T-helper 1 cell treated with Interleukin-12 subunit alpha and Interleukin-12 subunit beta and Interleukin-4 antibody, amounts not matched to agents 30 ng/mL and 1 ng/mL, for 36 hours (primary cell): ENCODE results near the gene CARTPT. TPM values are rescaled to one million over a fixed set of nuclear protein-coding genes. Genes with fewer than 3 reads are reported as not detected.

ENCODE experiments used
- intact Hi-C: fragments of 100-400 bp; cut with micrococcal nuclease; formaldehyde crosslinking; loops from one replicate; pipeline ENCODE4 v1.15.1; 2024
- total RNA-seq: library from RNA; stranded (reverse); gene quantifications from 2 replicates; pipeline ENCODE4 v1.2.3, GENCODE V29; 2022

CARTPT gene
- not detected in 2 replicates for total RNA-seq

GRCh38 chr5:71719063-71719964 is at the start of gene CARTPT:
TSS of gene CARTPT (plus strand) at chr5:71719275. CDS start at chr5:71719294, 19 bp downstream.
- intact Hi-C loops = no loop called here

- intact Hi-C loops = no loop called here
Measured at GRCh38 chr5:71677977-71678376, 41.1 kb upstream of the CARTPT start.

- intact Hi-C loops = no loop called here
Measured at GRCh38 chr5:71679714-71680113, 39.4 kb upstream of the CARTPT start.

GRCh38 chr5:71680510-71680909 is 38.6 kb upstream of the CARTPT start:
- intact Hi-C loops = no loop called here

- intact Hi-C loops = no loop called here
Measured at GRCh38 chr5:71681296-71681695, 37.8 kb upstream of the CARTPT start.

GRCh38 chr5:71684309-71684708 is 34.8 kb upstream of the CARTPT start:
- intact Hi-C loops = no loop called here

- intact Hi-C loops = no loop called here
Measured at GRCh38 chr5:71693828-71694427, 25.1 kb upstream of the CARTPT start.

GRCh38 chr5:71695071-71695470 is 24.0 kb upstream of the CARTPT start:
- intact Hi-C loops = no loop called here

- intact Hi-C loops = no loop called here
Measured at GRCh38 chr5:71695595-71695994, 23.5 kb upstream of the CARTPT start.

- intact Hi-C loops = no loop called here
Measured at GRCh38 chr5:71697967-71698366, 21.1 kb upstream of the CARTPT start.

GRCh38 chr5:71699233-71699632 is 19.8 kb upstream of the CARTPT start:
- intact Hi-C loops = no loop called here

- intact Hi-C loops = no loop called here
Measured at GRCh38 chr5:71699751-71700150, 19.3 kb upstream of the CARTPT start.

- intact Hi-C loops = no loop called here
Measured at GRCh38 chr5:71700803-71701202, 18.3 kb upstream of the CARTPT start.

GRCh38 chr5:71701407-71701806 is 17.7 kb upstream of the CARTPT start:
- intact Hi-C loops = no loop called here

GRCh38 chr5:71703941-71704340 is 15.1 kb upstream of the CARTPT start:
- intact Hi-C loops = no loop called here

GRCh38 chr5:71705421-71705820 is 13.7 kb upstream of the CARTPT start:
- intact Hi-C loops = no loop called here

GRCh38 chr5:71706906-71707305 is 12.2 kb upstream of the CARTPT start:
- intact Hi-C loops = no loop called here

- intact Hi-C loops = no loop called here
Measured at GRCh38 chr5:71711610-71712009, 7.5 kb upstream of the CARTPT start.

GRCh38 chr5:71714911-71715310 is 4.2 kb upstream of the CARTPT start:
- intact Hi-C loops = no loop called here

GRCh38 chr5:71727978-71728377 is 8.9 kb downstream of the CARTPT start:
- intact Hi-C loops = no loop called here

GRCh38 chr5:71731015-71731414 is 11.9 kb downstream of the CARTPT start:
- intact Hi-C loops = no loop called here

- intact Hi-C loops = no loop called here
Measured at GRCh38 chr5:71732011-71732410, 12.9 kb downstream of the CARTPT start.

GRCh38 chr5:71734141-71734540 is 15.1 kb downstream of the CARTPT start:
- intact Hi-C loops = no loop called here
